ENCODE measurements around the gene RAB23. TPM values are rescaled to one million over a fixed set of nuclear protein-coding genes. Genes with fewer than 3 reads are reported as not detected.

The RAB23 gene
- total and polyA plus RNA-seq, 9 of the 15 experiments (the other 6 are each of a cell fraction or from before 2014, with no cell fraction given): 3.4 to 18.0 (median 9.4) TPM

GRCh38 chr6:57221936-57222742 is at the start of gene RAB23 (continued):
- TF ChIP-seq AFF4 (CRISPR knock-in tag; IDR thresholded peaks at IDR 0.05) (no peak), REST (IDR thresholded peaks at IDR 0.05; ENCODE audit: borderline replicate concordance) (0 out of 2 replicates have a peak, but pooled peaks have one; percentile 12), REST (CRISPR knock-in tag; IDR thresholded peaks at IDR 0.05; ENCODE audit: low read depth) (peak; percentile 74; the same call in 1 of the 2 replicates), RBM39 (optimal IDR thresholded peaks at IDR 0.05; ENCODE audit: low read depth, low read length) (no peak), HOXB6 (CRISPR knock-in tag; IDR thresholded peaks at IDR 0.05; ENCODE audit: borderline replicate concordance) (no peak), FOSL1 (tag; conservative IDR thresholded peaks at IDR 0.05) (no peak), STAG1 (CRISPR knock-in tag; IDR thresholded peaks at IDR 0.05; ENCODE audit: borderline replicate concordance) (no peak), FOXK1 (CRISPR knock-in tag; IDR thresholded peaks at IDR 0.05; ENCODE audit: borderline replicate concordance) (no peak), IFI16 (CRISPR knock-in tag; IDR thresholded peaks at IDR 0.05) (no peak), ZNF239 (CRISPR knock-in tag; IDR thresholded peaks at IDR 0.05) (no peak), ELK1 (CRISPR knock-in tag; IDR thresholded peaks at IDR 0.05) (no peak), MCM2 (IDR thresholded peaks at IDR 0.05; ENCODE audit: low read depth) (no peak)

All from K562 (cell line).